WTC11 (cell line): Measurements from ENCODE around the gene LILRB1.

Experiments used
- ATF1 ChIP-seq: sonication (generic); formaldehyde crosslinking; IDR thresholded peaks from 2 replicates; pipeline ENCODE4 v1.8.1; 2023; ENCODE audit warnings: mild to moderate bottlenecking, moderate library complexity, missing genetic modification reagents
- ATF3 ChIP-seq: sonication (generic); formaldehyde crosslinking; conservative IDR thresholded peaks from 2 replicates; pipeline ENCODE4 v1.8.1; 2022; ENCODE audit warnings: mild to moderate bottlenecking, missing genetic modification reagents
- CREB1 ChIP-seq: sonication (generic); formaldehyde crosslinking; IDR thresholded peaks from 2 replicates; pipeline ENCODE4 v1.8.0; 2023; ENCODE audit warnings: mild to moderate bottlenecking, missing genetic modification reagents
- CREM ChIP-seq: sonication (generic); formaldehyde crosslinking; IDR thresholded peaks from 2 replicates; pipeline ENCODE4 v1.8.1; 2022; ENCODE audit warnings: mild to moderate bottlenecking, missing genetic modification reagents, moderate library complexity
- FOXK1 ChIP-seq: sonication (generic); formaldehyde crosslinking; IDR thresholded peaks from 2 replicates; pipeline ENCODE4 v1.8.0; 2022; ENCODE audit warnings: mild to moderate bottlenecking, moderate library complexity, missing genetic modification reagents
- MXD4 ChIP-seq: fragments of 250-450 bp; sonication (Bioruptor Pico); IDR thresholded peaks from 2 replicates; pipeline ENCODE4 v1.8.0; 2021; ENCODE audit warnings: mild to moderate bottlenecking, moderate library complexity, borderline replicate concordance
- PRDM15 ChIP-seq: sonication (generic); formaldehyde crosslinking; IDR thresholded peaks from 2 replicates; pipeline ENCODE4 v1.8.0; 2022; ENCODE audit warnings: missing genetic modification reagents
- RELA ChIP-seq: sonication (generic); formaldehyde crosslinking; IDR thresholded peaks from 2 replicates; pipeline ENCODE4 v1.8.1; 2022; ENCODE audit warnings: missing genetic modification reagents, mild to moderate bottlenecking, borderline replicate concordance
- TF ChIP-seq, protein P1 (sequence below): sonication (generic); formaldehyde crosslinking; IDR thresholded peaks from 2 replicates; pipeline ENCODE4 v1.8.1; 2022; ENCODE audit warnings: missing genetic modification reagents, borderline replicate concordance
- TF ChIP-seq, protein P2 (sequence below): fragments of 200-600 bp; IDR thresholded peaks from 2 replicates; pipeline ENCODE4 v1.8.0; 2022; ENCODE audit warnings: antibody characterized with exemption
- TF ChIP-seq, protein P3 (sequence below): sonication (generic); formaldehyde crosslinking; IDR thresholded peaks from 2 replicates; pipeline ENCODE4 v1.8.0; 2022; ENCODE audit warnings: mild to moderate bottlenecking, missing genetic modification reagents

GRCh38 chr19:54622431-54622830 is 7.9 kb upstream of the LILRB1 start:
- no peak for TF ChIP-seq MXD4 (CRISPR knock-in tag)
- TF ChIP-seq, protein P1, sequence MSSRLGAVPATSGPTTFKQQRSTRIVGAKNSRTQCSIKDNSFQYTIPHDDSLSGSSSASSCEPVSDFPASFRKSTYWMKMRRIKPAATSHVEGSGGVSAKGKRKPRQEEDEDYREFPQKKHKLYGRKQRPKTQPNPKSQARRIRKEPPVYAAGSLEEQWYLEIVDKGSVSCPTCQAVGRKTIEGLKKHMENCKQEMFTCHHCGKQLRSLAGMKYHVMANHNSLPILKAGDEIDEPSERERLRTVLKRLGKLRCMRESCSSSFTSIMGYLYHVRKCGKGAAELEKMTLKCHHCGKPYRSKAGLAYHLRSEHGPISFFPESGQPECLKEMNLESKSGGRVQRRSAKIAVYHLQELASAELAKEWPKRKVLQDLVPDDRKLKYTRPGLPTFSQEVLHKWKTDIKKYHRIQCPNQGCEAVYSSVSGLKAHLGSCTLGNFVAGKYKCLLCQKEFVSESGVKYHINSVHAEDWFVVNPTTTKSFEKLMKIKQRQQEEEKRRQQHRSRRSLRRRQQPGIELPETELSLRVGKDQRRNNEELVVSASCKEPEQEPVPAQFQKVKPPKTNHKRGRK (CRISPR knock-in tag): no peak
- no peak for TF ChIP-seq ATF3 (CRISPR knock-in tag)
- TF ChIP-seq, protein P2, sequence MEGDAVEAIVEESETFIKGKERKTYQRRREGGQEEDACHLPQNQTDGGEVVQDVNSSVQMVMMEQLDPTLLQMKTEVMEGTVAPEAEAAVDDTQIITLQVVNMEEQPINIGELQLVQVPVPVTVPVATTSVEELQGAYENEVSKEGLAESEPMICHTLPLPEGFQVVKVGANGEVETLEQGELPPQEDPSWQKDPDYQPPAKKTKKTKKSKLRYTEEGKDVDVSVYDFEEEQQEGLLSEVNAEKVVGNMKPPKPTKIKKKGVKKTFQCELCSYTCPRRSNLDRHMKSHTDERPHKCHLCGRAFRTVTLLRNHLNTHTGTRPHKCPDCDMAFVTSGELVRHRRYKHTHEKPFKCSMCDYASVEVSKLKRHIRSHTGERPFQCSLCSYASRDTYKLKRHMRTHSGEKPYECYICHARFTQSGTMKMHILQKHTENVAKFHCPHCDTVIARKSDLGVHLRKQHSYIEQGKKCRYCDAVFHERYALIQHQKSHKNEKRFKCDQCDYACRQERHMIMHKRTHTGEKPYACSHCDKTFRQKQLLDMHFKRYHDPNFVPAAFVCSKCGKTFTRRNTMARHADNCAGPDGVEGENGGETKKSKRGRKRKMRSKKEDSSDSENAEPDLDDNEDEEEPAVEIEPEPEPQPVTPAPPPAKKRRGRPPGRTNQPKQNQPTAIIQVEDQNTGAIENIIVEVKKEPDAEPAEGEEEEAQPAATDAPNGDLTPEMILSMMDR: no peak
- no peak for TF ChIP-seq CREM
- no peak for TF ChIP-seq PRDM15 (CRISPR knock-in tag)
- no peak for TF ChIP-seq ATF1 (CRISPR knock-in tag)
- no peak for TF ChIP-seq CREB1 (CRISPR knock-in tag)
- TF ChIP-seq, protein P3, sequence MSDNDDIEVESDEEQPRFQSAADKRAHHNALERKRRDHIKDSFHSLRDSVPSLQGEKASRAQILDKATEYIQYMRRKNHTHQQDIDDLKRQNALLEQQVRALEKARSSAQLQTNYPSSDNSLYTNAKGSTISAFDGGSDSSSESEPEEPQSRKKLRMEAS (CRISPR knock-in tag): no peak
- no peak for TF ChIP-seq RELA (CRISPR knock-in tag)
- no peak for TF ChIP-seq FOXK1
